Spleen (tissue), 11 donors: ENCODE measurements around the gene EGLN2. TPM values are rescaled to one million over a fixed set of nuclear protein-coding genes. Genes with fewer than 3 reads are reported as not detected.

ENCODE experiments used
- DNase-seq: peaks from one replicate; pipeline ENCODE4 v3.0.0-alpha.2; 2020
- H3K27ac ChIP-seq, 8 donors: fragments of 200-600 bp; sonication (generic) in 7 of 8; 1 replicate in 4 of 8; 2 replicates in 4 of 8; pipeline versions ENCODE4 v1.5.0 to v1.8.0; 2016 to 2021; ENCODE audit warnings: inconsistent platforms in 4 of 8, mild to moderate bottlenecking in 4 of 8, moderate library complexity in 1 of 8
- H3K27me3 ChIP-seq, 7 donors: fragments of 200-600 bp; sonication (generic) in 6 of 7; replicated peaks in 1 of 7; 1 replicate in 4 of 7; 2 replicates in 3 of 7; pipeline versions ENCODE4 v1.5.0 to v1.8.0; 2016 to 2021; ENCODE audit warnings: inconsistent platforms in 3 of 7, mild to moderate bottlenecking in 1 of 7
- H3K36me3 ChIP-seq, 6 donors: fragments of 200-600 bp; sonication (generic) in 5 of 6; 1 replicate in 4 of 6; 2 replicates in 2 of 6; pipeline versions ENCODE4 v1.5.0 to v1.8.0; 2016 to 2021; ENCODE audit warnings: inconsistent platforms in 2 of 6
- H3K4me1 ChIP-seq, 6 donors: fragments of 200-600 bp; sonication (generic) in 5 of 6; 1 replicate in 3 of 6; 2 replicates in 3 of 6; pipeline versions ENCODE4 v1.5.0 to v1.8.0; 2016 to 2021; ENCODE audit warnings: inconsistent platforms in 3 of 6
- H3K4me3 ChIP-seq, 8 donors: fragments of 200-600 bp; sonication (generic) in 7 of 8; 1 replicate in 4 of 8; 2 replicates in 4 of 8; pipeline versions ENCODE4 v1.5.0 to v1.8.0; 2016 to 2021; ENCODE audit warnings: inconsistent platforms in 4 of 8, mild to moderate bottlenecking in 4 of 8, moderate library complexity in 2 of 8
- H3K9me3 ChIP-seq, 8 donors: fragments of 200-600 bp; sonication (generic) in 7 of 8; 1 replicate in 4 of 8; 2 replicates in 4 of 8; pipeline versions ENCODE4 v1.5.0 to v1.8.0; 2016 to 2021; ENCODE audit warnings: inconsistent platforms in 4 of 8
- POLR2A ChIP-seq, 3 donors: fragments of 450-650 bp; IDR thresholded peaks; one replicate each; pipeline ENCODE4 v1.5.1; 2017; ENCODE audit warnings: antibody characterized with exemption in 3 of 3, mild to moderate bottlenecking in 1 of 3
- POLR2AphosphoS5 ChIP-seq, 3 donors: sonication (generic); formaldehyde crosslinking; IDR thresholded peaks; one replicate each; pipeline ENCODE4 v1.5.1; 2017; ENCODE audit warnings: antibody characterized with exemption in 3 of 3
- WGBS, 5 donors: extraction: QIAGEN DNeasy Blood & Tissue Kit in 3 of 5; methylation state at CpG; one replicate each; pipeline versions ENCODE4 v1.1.5 to v1.1.7; 2013 to 2018; 5-methylcytosine and 5-hydroxymethylcytosine counted together
- intact Hi-C: fragments of 100-400 bp; cut with DNase I; formaldehyde crosslinking; loops from one replicate; pipeline ENCODE4 v1.15.0; 2023; ENCODE audit warnings: low total_unique reads
- polyA plus RNA-seq, 3 donors: library from polyadenylated mRNA; stranded (reverse); fragments of 200-250 nt; gene quantifications; one replicate each; pipeline ENCODE4 v1.2.1, GENCODE V29; 2013
- total RNA-seq, 7 donors: library from RNA; depleted of rRNA in 3 of 7; stranded (reverse); fragments of >200 nt in 3 of 7; fragmentation: NEBNext Ultra II Directional in 4 of 7; extraction: Animal tissue kit (Norgen Biotek cat#: 25700) in 4 of 7; gene quantifications; one replicate each; pipeline versions ENCODE4 v1.1.0 to v1.2.1, GENCODE V29; 2016 to 2021
- TF ChIP-seq, protein P1 (sequence below), 11 experiments: fragments of 200-600 bp in 7 of 11; fragments of 450-650 bp in 4 of 11; sonication (generic) in 4 of 11; IDR thresholded peaks in 8 of 11; conservative IDR thresholded peaks in 3 of 11; 1 replicate in 7 of 11; 2 replicates in 4 of 11; pipeline versions ENCODE4 v1.4.0 to v1.8.0; 2016 to 2021; ENCODE audit warnings: antibody characterized with exemption in 11 of 11, inconsistent platforms in 4 of 11, mild to moderate bottlenecking in 1 of 11
- donor health status: healthy with polysubstance abuse.
- donor health status: DM: no; HTN: no; CAD: no; lungs with moderate emphysema.
- donor health status: DM: no; HTN: no; CAD: no.
- donor health status: Bipolar disorder and iron deficiency.
- donor health status: healthy.
- donor health status: DM: no; HTN: no; CAD: no.
- donor health status: DM: yes; HTN: yes; CAD: no.

EGLN2 gene
- total and polyA plus RNA-seq, 10 donors: 109 to 238 (median 163) TPM

DNA sequence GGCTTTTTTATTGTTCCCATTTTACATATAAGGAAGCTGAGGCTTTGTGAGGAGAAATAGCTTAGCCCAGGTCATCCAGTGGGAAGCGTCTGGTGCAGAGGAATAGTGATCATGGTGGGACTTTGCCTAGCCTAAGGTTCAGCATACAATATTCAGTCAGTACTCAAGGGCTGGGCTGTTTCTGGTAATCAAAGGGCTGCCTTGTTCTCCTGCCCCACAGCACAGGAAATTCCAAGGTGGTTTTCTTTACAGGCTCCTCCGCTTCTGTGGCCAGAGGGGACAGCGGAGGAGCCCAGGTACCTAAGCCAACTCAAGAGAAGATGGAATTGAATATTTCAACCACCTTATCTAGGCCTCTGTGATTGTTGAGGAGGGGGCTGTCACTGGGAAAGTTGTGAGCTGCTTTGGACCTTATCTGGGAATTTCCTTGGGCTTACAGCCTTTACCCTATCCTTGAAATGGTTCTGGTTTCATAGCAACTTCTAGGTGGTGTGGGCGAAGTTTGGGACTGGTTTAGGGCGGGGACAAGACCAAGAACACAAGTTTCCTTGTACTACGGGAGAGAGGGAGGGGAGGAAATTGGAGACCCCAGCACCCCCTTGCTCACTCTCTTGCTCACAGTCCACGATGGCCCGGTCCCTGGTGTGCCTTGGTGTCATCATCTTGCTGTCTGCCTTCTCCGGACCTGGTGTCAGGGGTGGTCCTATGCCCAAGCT is 23.9 kb upstream of the EGLN2 start, which contains the start of gene MIA:
MIA (plus strand) TSS at position 606 of the 716 bp plus-strand sequence; CDS start at position 628, 22 bp downstream.
- no peak for DNase-seq
- Histone ChIP-seq H3K27ac (peak within 1 kb of the TSS in 3 of 8 donors; percentile 98 to 100 (median 99)), H3K27me3 (no peaks in the 10 kb centered on the region), H3K4me1 (peaks cover 10 to 53% (median 29%) of the 10 kb centered on the region in 6 donors), H3K4me3 (no peak within 1 kb of the TSS), H3K9me3 (peaks cover 0 to 8% (median 2%) of the 10 kb centered on the region in 8 donors), H3K36me3 (peaks cover 0 to 30% (median 0%) of the 10 kb centered on the region in 6 donors)
- TF ChIP-seq POLR2A (IDR thresholded peaks at IDR 0.05) (no peak), POLR2AphosphoS5 (IDR thresholded peaks at IDR 0.05) (no peak)
- TF ChIP-seq, protein P1, sequence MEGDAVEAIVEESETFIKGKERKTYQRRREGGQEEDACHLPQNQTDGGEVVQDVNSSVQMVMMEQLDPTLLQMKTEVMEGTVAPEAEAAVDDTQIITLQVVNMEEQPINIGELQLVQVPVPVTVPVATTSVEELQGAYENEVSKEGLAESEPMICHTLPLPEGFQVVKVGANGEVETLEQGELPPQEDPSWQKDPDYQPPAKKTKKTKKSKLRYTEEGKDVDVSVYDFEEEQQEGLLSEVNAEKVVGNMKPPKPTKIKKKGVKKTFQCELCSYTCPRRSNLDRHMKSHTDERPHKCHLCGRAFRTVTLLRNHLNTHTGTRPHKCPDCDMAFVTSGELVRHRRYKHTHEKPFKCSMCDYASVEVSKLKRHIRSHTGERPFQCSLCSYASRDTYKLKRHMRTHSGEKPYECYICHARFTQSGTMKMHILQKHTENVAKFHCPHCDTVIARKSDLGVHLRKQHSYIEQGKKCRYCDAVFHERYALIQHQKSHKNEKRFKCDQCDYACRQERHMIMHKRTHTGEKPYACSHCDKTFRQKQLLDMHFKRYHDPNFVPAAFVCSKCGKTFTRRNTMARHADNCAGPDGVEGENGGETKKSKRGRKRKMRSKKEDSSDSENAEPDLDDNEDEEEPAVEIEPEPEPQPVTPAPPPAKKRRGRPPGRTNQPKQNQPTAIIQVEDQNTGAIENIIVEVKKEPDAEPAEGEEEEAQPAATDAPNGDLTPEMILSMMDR (IDR thresholded peaks at IDR 0.05 in 8 of 11, conservative IDR thresholded peaks at IDR 0.05 in 3 of 11): no peak
- WGBS, 5 donors: 85 to 92% (median 89%) methylated on average over 9 of the region's 9 CpGs
- intact Hi-C loops: no loop called here

DNA sequence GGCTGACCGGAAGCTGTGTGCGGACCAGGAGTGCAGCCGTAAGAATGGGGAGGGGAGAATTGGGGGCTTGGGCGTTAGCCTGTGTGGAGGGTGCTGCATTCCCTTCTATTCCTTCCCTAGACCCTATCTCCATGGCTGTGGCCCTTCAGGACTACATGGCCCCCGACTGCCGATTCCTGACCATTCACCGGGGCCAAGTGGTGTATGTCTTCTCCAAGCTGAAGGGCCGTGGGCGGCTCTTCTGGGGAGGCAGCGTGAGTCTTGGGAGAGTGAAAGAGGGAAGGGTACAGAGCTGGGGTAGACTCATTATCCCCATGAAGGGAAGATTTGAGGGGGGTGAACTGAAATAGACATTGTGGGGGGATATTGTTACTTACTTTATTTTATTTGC is 23.4 kb upstream of the EGLN2 start:
- 86 to 96% (median 95%) methylated on average over 10 of the region's 10 CpGs for WGBS, 5 donors
- Histone ChIP-seq H3K27me3 (no peaks in the 10 kb centered on the region), H3K9me3 (peaks cover 0 to 8% (median 2%) of the 10 kb centered on the region in 8 donors), H3K27ac (peak overlapping the region in 1 of 8 donors; percentile 100), H3K36me3 (peaks cover 0 to 30% (median 0%) of the 10 kb centered on the region in 6 donors), H3K4me3 (no peak overlapping the region), H3K4me1 (peaks cover 10 to 58% (median 29%) of the 10 kb centered on the region in 6 donors)
- DNase-seq: no peak
- TF ChIP-seq, protein P1 (IDR thresholded peaks at IDR 0.05 in 8 of 11, conservative IDR thresholded peaks at IDR 0.05 in 3 of 11): no peak
- TF ChIP-seq POLR2A (IDR thresholded peaks at IDR 0.05) (no peak), POLR2AphosphoS5 (IDR thresholded peaks at IDR 0.05) (no peak)
- intact Hi-C loops: no loop called here

DNA sequence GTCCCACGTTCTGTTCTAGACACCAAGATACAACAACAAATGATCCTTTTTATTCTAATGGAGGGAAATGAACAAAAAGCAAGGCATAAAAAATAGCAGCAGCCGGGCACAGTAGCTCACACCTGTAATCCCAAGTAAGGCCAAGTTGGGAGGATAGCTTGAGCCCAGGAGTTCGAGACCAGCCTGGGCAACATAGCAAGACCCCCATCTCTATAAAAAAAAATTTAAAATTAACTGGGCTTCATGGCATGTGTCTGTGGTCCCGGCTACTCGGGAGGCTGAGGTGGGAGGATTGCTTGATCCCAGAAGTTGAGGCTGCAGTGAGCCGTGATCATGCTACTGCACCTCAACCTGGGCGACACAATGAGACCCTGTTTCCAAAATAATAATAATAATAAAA is 22.6 kb upstream of the EGLN2 start:
- intact Hi-C loops: no loop called here
- H3K36me3 ChIP-seq: peaks cover 0 to 27% (median 0%) of the 10 kb centered on the region in 6 donors
- peaks cover 0 to 3% (median 0%) of the 10 kb centered on the region in 8 donors for H3K9me3 ChIP-seq
- H3K4me3 ChIP-seq: peak overlapping the region in 1 of 8 donors; percentile 82
- H3K27ac ChIP-seq: peak overlapping the region in 7 of 8 donors; percentile 94 to 100 (median 99)
- peaks cover 10 to 65% (median 29%) of the 10 kb centered on the region in 6 donors for H3K4me1 ChIP-seq
- TF ChIP-seq POLR2AphosphoS5 (IDR thresholded peaks at IDR 0.05) (no peak), POLR2A (IDR thresholded peaks at IDR 0.05) (no peak)
- TF ChIP-seq, protein P1 (IDR thresholded peaks at IDR 0.05 in 8 of 11, conservative IDR thresholded peaks at IDR 0.05 in 3 of 11): no peak
- H3K27me3 ChIP-seq: no peaks in the 10 kb centered on the region
- WGBS, 5 donors: 80 to 82% (median 81%) methylated on average over 7 of the region's 7 CpGs
- no peak for DNase-seq
